ENCODE measurements around the gene CCAR1.
"Not testable (repeated sequence)": the region's sequence is repeated elsewhere in the genome, so short reads cannot be mapped to it uniquely, and the experiment has no call there.

CCAR1 gene, protein sequence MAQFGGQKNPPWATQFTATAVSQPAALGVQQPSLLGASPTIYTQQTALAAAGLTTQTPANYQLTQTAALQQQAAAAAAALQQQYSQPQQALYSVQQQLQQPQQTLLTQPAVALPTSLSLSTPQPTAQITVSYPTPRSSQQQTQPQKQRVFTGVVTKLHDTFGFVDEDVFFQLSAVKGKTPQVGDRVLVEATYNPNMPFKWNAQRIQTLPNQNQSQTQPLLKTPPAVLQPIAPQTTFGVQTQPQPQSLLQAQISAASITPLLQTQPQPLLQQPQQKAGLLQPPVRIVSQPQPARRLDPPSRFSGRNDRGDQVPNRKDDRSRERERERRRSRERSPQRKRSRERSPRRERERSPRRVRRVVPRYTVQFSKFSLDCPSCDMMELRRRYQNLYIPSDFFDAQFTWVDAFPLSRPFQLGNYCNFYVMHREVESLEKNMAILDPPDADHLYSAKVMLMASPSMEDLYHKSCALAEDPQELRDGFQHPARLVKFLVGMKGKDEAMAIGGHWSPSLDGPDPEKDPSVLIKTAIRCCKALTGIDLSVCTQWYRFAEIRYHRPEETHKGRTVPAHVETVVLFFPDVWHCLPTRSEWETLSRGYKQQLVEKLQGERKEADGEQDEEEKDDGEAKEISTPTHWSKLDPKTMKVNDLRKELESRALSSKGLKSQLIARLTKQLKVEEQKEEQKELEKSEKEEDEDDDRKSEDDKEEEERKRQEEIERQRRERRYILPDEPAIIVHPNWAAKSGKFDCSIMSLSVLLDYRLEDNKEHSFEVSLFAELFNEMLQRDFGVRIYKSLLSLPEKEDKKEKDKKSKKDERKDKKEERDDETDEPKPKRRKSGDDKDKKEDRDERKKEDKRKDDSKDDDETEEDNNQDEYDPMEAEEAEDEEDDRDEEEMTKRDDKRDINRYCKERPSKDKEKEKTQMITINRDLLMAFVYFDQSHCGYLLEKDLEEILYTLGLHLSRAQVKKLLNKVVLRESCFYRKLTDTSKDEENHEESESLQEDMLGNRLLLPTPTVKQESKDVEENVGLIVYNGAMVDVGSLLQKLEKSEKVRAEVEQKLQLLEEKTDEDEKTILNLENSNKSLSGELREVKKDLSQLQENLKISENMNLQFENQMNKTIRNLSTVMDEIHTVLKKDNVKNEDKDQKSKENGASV

DNA sequence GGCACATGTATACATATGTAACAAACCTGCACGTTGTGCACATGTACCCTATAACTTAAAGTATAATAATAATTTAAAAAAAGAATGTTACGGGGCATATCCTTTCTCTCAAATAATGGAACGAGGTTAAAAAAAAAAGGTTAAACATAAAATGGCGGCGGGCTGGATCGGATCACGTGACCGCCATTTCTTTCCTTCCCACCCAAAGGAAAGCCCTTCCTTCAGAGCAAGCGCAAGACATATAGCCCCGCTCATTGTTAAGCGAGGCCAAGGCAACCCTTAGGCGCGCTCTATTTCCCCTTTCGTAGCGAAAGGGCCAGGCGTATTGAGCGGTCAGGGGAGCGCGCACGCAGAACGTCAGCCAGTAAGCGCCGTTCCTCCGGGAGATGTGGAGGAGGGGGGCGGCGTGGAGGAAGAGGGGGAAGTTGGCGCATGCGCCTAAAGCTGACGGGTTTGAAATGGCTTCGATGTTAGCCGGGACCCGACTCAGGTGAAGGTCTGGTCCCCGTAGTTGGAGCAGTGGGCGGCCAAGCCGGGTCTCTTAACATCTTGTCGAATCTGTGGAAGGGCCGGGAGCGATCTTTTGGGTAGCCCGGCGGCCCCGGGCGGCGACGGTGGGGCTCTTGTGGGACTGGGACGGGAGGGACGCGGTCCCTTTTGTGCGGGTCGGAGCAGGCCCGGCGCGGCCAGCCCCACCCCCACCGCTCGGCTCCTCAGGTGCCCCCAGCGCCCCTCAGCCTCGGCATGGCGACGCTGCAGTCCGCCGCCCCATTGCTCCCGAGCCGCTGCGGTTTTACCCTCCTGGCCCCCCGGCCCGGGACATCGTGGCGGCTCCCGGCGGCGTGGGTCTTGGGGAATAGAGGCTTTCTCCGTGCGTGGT is at the start of gene CCAR1:
TSS of gene CCAR1 (plus strand) at position 447 of the 880 bp plus-strand sequence. CDS start 1,266 bp downstream, outside the sequence.
- DNase-seq (ENCODE audit: low spot score), result peak; percentile 97

DNA sequence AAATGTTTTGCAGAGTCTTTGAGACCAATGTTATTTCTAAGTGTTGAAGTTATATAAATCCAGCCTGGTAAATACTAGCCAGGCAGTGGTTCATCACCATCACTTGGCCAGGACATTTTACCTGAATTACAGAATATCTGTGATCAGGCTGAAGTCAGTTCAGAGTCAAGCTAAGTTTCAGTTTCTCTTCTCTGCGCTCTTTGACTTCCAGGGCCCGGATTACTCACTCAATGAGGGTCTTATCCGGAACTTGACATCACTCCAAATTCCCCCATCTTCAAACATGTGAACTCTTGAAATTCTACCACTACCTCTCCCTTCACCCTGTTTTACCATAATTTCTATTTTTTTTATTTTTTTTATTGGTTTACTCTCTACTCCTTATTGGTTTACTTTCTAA is 36.6 kb upstream of the CCAR1 start:
- DNase-seq (ENCODE audit: low spot score), result no peak

DNA sequence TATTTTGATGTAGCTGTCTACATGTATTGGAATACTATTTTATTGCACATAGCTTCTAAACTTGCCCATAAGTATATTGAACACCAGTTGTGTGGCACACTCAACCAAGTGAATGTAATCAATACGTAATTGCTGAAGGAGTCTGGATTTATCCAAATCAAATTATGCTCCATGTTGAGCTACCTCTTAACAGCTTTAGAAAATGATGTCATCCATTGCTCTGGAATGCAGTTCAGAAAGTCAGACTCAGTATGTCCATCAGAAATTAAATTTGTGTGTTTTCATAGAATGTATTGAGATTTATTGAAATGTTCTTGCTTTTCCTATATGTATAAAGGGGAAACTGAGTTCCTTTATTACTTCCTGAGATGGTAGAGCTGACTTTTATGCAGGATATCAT is 25.0 kb upstream of the CCAR1 start:
- no peak for DNase-seq (ENCODE audit: low spot score)

GRCh38 chr10:68697106-68697505 is 23.9 kb upstream of the CCAR1 start:
- no peak for DNase-seq (ENCODE audit: low spot score)

DNA sequence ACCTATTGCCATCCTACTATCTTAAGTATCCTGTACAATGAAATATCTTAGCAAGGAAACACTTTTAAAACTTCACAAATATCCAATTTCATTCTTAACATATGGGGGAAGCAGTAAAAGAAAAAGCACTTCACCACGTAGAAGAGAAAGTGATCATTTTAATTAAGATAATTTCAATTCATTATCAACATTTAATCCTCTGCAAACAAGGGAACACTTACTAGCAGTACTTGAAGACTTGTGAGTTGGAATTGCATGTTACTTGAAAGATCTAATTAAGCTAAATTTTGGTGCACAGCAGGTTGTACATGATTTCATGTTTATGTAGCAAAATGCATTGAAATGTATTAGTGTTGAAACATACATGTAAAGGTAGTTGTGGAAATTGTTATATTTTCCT is 20.8 kb upstream of the CCAR1 start:
- no peak for DNase-seq (ENCODE audit: low spot score)

GRCh38 chr10:68705548-68705947 is 15.5 kb upstream of the CCAR1 start:
- DNase-seq (ENCODE audit: low spot score), result no peak

- DNase-seq (ENCODE audit: low spot score), result not testable (repeated sequence)
Measured at GRCh38 chr10:68708987-68709386, 12.1 kb upstream of the CCAR1 start.

DNA sequence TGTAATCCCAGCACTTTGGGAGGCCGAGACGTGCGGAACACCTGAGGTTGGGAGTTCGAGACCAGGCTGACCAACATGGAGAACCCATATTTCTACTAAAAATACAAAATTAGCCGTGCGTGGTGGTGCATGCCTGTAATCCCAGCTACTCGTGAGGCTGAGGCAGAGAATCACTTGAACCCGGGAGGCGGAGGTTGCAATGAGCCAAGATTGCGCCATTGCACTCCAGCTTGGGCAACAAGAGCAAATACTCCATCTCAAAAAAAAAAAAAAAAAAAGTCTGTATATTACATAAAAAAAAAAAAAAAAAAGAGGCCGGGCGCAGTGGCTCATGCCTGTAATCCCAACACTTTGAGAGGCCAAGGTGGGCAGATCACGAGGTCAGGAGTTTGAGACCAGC is 8.0 kb upstream of the CCAR1 start:
- DNase-seq (ENCODE audit: low spot score), result not testable (repeated sequence)

DNA sequence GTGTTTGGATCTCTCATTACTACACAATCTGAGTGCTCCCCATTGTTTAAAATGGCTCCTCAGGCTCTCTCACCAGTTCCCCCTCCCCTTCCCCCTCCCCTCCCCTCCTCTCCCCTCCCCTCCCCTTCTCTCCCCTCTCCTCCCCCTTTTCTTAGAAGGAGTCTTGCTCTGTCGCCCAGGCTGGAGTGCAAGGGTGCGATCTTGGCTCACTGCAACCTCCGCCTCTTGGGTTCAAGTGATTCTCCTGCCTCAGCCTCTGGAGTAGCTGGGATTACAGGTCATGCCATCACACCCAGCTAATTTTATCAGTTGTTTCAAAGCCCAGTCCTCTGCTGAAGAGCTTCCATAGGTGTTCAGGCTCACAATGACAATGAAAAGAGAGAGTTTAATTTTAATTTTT is 3.6 kb upstream of the CCAR1 start:
- DNase-seq (ENCODE audit: low spot score), result no peak

- peak; percentile 22 for DNase-seq (ENCODE audit: low spot score)
Measured at GRCh38 chr10:68721673-68722335, 765 bp downstream of the CCAR1 start.

- no peak for DNase-seq (ENCODE audit: low spot score)
Measured at GRCh38 chr10:68725016-68725415, 4.0 kb downstream of the CCAR1 start.

GRCh38 chr10:68727146-68727545 is 6.1 kb downstream of the CCAR1 start:
- DNase-seq (ENCODE audit: low spot score), result no peak

DNA sequence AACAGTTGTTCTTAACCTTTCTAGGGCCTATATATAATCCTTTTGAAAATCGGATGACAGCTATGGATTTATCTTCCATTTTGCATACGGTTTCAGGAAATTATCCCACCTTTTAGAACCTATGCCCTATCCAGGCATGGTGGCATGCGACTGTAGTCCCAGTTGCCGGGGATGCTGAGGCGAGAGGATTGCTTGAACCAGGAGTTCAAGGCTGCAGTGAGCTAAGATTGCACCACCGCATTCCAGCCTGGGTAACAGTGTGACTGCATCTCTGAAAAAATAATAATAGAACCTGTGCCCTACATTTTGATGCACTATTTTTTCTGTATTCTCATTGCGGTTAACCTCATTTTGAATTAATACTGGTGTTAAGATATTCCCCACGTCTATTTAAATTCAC is 11.6 kb downstream of the CCAR1 start:
- no peak for DNase-seq (ENCODE audit: low spot score)

DNA sequence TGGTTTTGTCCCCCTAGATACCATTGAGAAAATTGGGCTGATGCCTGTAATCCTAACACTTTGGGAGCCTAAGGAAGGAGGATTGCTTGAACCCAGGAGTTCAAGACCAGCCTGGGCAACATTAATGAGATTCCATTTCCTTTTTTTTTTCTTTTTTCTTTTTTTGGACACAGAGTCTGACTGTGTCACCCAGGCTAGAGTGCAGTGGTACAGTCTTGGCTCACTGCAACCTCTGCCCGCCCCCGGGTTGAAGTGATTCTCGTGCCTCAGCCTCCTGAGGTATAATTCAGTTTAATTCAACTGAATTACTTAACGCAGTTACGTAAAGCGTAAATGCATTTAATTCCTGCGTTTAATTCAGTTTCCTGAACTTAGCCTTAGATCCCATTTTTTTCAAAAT is 13.3 kb downstream of the CCAR1 start:
- DNase-seq (ENCODE audit: low spot score), result no peak

GRCh38 chr10:68735119-68735518 is 14.1 kb downstream of the CCAR1 start:
- no peak for DNase-seq (ENCODE audit: low spot score)

DNA sequence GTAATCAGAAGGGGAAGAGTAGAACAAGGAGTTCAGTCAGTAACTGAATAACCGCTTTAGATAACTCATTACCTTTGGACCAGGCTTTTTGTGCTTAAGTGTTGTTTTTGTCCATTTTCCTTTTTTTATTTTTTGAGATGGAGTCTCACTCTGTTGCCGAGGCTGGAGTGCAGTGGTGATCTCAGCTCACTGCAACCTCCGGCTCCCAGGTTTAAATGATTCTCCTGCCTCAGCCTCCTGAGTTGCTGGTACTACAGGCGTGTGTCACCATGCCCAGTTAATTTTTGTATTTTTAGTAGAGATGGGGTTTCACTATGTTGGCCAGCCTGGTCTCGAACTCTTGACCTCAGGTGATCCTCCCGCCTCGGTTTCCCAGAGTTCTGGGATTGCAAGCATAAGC is 14.7 kb downstream of the CCAR1 start:
- not testable (repeated sequence) for DNase-seq (ENCODE audit: low spot score)

GRCh38 chr10:68740676-68741075 is 19.6 kb downstream of the CCAR1 start:
- DNase-seq (ENCODE audit: low spot score), result not testable (repeated sequence)

DNA sequence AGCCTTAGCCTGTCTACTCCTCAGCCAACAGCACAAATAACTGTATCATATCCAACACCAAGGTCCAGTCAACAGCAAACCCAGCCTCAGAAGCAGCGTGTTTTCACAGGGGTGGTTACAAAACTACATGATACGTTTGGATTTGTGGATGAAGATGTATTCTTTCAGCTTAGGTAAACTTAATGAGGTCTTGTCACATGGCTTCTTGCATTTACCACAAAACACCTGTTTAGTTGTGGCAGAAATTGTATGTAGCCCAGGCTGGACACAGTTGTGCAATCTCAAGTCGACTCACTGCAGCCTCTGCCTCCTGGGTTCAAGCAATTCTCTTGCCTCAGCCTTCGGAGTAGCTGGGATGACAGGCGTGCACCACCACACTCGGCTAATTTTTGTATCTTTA is 21.4 kb downstream of the CCAR1 start:
- DNase-seq (ENCODE audit: low spot score), result no peak

DNA sequence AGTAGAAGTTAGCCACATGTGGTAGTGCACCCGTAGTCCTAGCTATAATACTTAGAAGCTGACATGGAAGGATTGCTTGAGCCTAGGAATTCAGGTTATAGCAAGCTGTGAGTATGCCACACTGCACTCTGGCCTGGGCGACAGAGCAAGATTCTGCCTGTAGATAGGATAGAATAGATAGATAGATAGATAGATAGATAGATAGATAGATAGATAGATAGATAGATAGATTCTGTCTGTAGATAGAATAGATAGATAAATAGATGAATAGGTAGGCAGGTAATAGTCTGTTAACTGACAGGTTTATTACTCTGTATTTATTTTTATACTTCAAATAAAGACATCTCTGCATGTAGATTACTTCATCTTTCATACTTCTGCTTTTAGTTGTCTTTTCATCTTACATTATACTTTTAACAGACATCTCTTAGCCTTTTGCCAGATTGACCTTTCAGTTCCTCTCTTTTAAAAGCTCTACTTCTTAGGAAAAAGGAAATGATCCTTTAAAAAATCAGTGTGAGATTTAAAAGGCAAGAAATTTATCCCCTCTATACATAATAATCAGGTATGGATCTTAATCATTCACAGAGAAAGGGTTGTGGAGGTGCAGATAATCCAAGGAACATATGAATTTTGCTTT is 31.8 kb downstream of the CCAR1 start:
- DNase-seq (ENCODE audit: low spot score), result no peak

DNA sequence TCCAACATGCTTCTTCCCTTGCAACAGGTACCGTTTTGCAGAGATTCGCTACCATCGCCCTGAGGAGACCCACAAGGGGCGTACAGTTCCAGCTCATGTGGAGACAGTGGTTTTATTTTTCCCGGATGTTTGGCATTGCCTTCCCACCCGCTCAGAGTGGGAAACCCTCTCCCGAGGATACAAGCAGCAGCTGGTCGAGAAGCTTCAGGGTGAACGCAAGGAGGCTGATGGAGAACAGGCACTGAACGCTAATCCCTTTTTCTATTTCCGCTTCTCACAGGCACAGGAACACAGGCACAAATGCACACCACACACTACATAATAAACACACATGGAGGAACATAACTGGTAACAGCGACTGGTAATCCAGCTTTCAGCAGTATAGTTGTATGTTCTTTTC is 35.2 kb downstream of the CCAR1 start:
- no peak for DNase-seq (ENCODE audit: low spot score)

DNA sequence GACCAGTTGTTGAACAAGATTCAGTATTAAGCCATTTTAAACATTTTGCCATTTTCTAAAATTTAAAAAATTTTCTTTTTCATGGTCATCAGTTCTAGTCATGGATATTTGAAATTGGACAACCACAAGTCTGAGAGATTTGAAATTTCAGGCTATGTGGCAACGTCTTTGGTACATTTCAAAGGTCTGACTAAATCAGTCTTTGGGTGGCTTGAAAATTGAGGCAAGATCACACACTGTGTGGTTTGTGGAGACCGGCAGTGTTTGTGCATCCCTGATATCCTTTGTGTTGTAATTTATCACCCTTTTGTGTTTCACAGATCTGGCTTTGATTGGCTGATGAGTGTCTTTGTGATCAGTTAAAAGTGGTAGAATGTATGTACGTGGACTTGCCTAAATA is 35.7 kb downstream of the CCAR1 start:
- no peak for DNase-seq (ENCODE audit: low spot score)
